NT2/D1 (cell line): ENCODE results near the gene PVALB.

Experiments
- YY1 ChIP-seq: IDR thresholded peaks from 2 replicates; pipeline ENCODE4 v1.6.1; 2011; ENCODE audit not compliant: insufficient read length, insufficient read depth
- ZNF274 ChIP-seq: IDR thresholded peaks from 2 replicates; pipeline ENCODE4 v1.6.1; 2011; ENCODE audit warnings: mild to moderate bottlenecking, low read depth, low read length

GRCh38 chr22:36831717-36832116 is 14.9 kb upstream of the PVALB start:
- TF ChIP-seq ZNF274 (no peak), YY1 (no peak)
